ENCODE measurements around the gene GPR152.
A peak's percentile ranks its signal among the peaks of the same experiment; 100 is the strongest.

GPR152 gene

DNA sequence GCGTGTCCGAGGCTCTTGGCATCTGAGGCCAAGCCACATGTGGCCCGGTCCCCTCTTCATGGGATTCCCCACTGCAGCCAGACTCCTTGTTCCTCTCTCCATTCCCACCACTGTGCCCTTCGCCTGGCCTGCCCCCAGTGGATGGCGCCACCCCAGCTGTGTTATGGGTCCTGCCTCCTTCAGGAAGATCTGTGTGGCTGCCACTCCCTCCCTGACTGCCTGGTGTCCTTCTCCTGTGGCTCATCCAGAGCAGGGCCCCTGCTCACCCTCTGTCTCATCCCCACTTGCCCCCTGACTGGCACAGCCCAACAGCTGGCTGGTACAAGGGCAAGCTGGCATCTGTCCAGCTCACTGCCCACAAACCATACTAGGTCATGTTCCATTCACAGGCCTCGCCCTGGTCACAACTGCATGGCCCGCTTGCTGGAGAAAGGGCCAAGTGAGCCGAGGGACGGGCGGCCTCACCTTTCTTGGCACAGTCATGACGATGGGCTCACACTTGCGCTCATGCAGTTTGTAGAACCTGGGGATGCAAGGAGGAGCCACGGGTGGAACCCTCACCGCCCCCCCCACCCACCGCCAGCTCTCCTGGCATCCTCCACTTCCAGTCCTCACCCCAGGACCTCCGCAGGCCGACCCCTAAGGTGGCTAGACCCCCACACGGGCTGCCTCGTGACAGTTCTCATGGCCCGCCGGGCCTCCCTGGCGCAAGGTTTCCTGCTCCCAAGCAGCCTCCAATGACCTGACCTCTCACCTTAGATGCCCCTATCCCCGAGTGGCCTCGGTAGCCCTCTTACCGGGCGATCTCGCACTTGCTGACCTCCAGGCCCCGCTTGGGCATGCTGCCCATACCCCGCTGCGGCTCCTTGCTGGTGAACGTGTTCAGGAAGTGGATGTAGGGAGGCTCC, 13.0 kb downstream of the GPR152 start:
- no peaks in the 10 kb centered on the region for H3K27me3 Mint-ChIP-seq
- H3K4me1 Mint-ChIP-seq: peaks cover 81% of the 10 kb centered on the region
- ATAC-seq (no peak), DNase-seq (peak in 1 of 2 donors; percentile 45)
- H3K4me3 Mint-ChIP-seq: peak overlapping the region; percentile 85 to 88
- peak overlapping the region; percentile 87 to 97 for H3K27ac Mint-ChIP-seq
- H3K9me3 Mint-ChIP-seq: no peaks in the 10 kb centered on the region

DNA sequence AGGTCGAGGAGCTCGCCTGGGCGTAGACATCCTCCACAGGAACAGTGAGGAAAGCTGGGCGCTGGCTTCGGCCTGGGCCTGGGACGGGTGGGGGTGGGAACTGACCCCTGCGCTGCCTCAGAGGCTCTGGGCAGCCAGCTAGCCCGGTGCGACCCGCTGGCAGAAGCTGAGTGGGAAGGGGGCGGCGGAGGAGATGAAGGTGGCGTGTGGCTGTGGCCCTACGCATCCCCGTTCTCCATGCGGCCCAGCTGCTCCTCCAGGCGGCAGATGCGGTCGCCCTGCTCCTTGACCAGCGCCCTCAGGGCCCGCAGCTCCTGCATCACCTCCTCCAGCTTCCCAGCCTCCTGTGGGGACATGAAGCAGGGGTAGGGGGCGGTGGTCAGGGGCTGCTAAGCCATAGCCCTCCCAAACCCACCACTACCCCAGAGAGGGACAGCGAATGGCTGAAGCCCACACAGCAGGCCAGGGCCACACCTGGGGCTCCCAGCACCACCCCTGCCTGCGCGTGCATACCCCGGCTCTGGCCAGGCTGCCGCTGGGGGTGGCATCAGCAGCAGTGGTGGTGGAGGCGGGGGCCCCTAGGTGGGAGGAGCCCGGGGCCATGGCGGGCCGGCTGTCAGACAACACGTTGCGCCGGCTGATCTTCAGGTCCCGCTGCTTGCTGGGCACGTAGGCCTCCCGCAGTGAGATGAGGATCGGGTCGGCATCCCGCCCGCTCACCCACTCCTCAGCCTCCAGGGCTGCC, 14.2 kb downstream of the GPR152 start:
- Mint-ChIP-seq H3K27ac (peak overlapping the region; percentile 83 to 95), H3K4me1 (peaks cover 84% of the 10 kb centered on the region), H3K4me3 (peak overlapping the region; percentile 85 to 88), H3K9me3 (no peaks in the 10 kb centered on the region), H3K27me3 (no peaks in the 10 kb centered on the region)
- ATAC-seq (peak; percentile 65), DNase-seq (peak; percentile 87 to 88)

DNA sequence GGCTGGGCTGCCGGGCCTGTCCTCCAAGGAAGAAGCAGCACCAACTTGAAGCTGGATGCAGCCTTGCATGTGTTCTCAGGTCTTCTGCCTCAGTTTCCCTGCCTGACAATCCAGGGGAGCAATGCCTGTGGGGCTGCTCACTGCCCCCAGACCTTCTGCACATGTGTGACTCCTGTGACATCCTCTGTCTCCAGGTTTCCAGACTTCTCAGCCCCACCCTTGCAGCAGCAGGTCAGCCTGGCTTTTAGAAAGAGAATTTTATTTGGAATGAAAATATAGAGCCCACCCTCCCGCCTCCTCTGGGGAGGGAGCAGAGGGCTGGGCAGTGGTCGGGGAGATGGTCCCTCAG, 14.7 kb downstream of the GPR152 start:
- Mint-ChIP-seq H3K27ac (peak overlapping the region; percentile 83 to 95), H3K4me1 (peaks cover 86% of the 10 kb centered on the region), H3K27me3 (no peaks in the 10 kb centered on the region), H3K9me3 (no peaks in the 10 kb centered on the region), H3K4me3 (peak overlapping the region; percentile 85 to 88)
- DNase-seq (no peak), ATAC-seq (no peak)

DNA sequence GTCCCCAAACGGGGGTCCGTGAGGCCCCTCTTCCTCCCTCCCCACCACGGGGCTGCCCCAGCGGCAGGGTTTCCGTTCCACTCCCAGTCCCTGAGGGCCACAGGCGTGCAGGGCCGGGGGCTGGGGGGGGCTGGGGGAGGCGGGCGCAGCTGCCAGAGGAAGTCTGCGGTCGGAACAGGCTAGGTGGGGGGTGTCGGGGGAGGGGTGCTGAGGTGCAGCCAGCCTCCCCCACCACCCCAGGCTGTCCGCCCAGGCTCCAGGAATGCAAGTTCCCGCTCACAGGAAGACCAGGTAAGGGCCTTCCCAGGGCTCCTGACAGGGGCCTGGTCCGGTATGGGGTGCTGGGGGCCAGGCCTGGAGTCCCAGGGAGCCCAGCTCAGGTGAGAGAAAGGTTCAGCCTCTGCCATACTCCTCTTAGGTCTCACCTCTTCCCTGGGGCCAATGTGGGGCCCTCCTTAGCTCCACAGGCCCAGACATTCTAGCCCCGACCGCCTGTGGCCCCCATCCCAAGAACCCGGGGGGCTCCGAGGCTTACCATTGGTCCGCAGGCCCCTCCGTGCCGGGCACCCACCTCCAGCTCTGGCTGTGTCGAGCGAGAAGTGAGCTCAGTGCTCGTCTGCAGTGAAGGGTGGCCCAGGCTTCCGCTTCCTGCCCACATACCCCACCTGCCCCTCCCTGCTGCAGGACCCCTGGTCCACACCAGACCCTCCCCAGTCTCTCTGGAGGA, 15.3 kb downstream of the GPR152 start, which contains the start of gene PTPRCAP:
Gene PTPRCAP (minus strand): TSS at position 601 of the 727 bp plus-strand sequence. CDS start 63 bp downstream, at position 538.
- Mint-ChIP-seq H3K4me1 (peaks cover 86% of the 10 kb centered on the region), H3K4me3 (peak within 1 kb of the TSS; percentile 85 to 88), H3K9me3 (no peaks in the 10 kb centered on the region), H3K27ac (peak within 1 kb of the TSS; percentile 91 to 95), H3K27me3 (no peaks in the 10 kb centered on the region)
- DNase-seq: peak; percentile 78
- peak; percentile 53 for ATAC-seq

DNA sequence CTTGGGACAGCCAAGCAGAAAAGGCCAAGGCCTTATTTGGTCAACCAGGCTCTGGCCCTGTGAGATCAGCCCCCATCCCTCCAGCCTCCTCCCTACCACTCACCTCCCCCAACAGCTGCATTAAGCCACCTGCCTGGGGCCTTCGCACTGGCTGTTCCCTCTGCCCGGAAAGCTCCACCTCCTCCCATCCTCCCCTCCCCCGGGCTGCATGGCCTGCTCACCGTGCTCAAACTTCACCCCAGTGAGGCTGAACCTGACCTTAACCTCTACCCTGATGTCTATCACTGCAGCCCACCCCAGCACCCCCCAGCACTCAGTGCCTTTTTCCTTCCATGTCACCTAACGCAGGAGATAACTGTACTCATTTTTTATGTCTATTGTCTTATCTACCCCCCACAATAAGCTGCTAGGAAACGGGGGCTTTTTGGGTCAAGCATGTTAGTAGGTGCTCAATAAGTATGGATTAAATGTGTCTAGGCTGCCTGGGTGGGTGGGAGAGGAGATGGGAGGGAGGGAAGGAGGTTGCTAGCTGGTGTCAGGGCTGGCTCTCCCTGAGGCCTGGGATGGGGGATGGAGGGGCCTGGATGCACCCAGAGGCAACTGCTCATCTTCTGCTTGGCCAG, 16.0 kb downstream of the GPR152 start:
- Mint-ChIP-seq H3K4me1 (peaks cover 86% of the 10 kb centered on the region), H3K4me3 (peak overlapping the region; percentile 85 to 88), H3K27ac (peak overlapping the region; percentile 72 to 91), H3K27me3 (no peaks in the 10 kb centered on the region), H3K9me3 (no peaks in the 10 kb centered on the region)
- ATAC-seq: peak; percentile 60
- DNase-seq: peak; percentile 64 to 84

DNA sequence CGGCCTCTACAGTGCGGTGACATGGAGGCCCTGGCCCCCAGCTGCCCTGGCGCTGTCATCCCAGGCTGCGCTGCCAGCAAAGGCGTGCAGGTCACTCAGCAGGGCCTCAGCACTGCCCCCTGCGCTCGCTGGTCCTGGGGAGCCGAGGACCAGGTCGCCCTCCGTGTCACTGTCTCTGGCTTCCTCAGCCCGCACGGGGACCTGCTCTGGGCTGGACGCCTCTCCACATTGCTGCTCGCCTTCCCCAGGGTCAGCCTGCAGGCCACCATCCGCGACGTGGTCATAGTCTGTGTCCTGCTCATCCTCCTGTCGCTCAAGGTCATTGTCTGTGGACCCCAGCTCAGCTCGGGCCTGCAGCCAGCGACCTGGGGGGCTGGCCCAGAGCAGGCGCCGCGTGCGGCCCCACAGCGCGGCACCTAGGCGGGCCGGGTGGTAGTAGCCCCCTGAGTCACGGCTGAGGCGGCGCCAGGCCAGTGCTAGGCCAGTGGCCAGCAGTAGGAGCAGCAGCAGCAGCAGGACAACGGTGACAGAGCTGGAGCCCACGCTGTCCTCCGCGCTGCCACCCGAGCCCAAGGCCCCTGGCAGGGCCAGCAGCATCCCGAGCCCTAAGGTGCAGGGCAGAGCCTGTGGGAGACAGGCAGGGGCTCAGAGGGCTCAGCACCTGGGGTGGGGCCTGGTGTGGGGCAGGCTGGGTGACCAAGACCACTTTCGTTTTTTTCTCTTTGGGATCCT, 16.6 kb downstream of the GPR152 start:
- DNase-seq (no peak), ATAC-seq (peak; percentile 8)
- Mint-ChIP-seq H3K4me3 (peak overlapping the region; percentile 85 to 88), H3K9me3 (no peaks in the 10 kb centered on the region), H3K27me3 (no peaks in the 10 kb centered on the region), H3K27ac (peak overlapping the region; percentile 88 to 89), H3K4me1 (peaks cover 86% of the 10 kb centered on the region)

DNA sequence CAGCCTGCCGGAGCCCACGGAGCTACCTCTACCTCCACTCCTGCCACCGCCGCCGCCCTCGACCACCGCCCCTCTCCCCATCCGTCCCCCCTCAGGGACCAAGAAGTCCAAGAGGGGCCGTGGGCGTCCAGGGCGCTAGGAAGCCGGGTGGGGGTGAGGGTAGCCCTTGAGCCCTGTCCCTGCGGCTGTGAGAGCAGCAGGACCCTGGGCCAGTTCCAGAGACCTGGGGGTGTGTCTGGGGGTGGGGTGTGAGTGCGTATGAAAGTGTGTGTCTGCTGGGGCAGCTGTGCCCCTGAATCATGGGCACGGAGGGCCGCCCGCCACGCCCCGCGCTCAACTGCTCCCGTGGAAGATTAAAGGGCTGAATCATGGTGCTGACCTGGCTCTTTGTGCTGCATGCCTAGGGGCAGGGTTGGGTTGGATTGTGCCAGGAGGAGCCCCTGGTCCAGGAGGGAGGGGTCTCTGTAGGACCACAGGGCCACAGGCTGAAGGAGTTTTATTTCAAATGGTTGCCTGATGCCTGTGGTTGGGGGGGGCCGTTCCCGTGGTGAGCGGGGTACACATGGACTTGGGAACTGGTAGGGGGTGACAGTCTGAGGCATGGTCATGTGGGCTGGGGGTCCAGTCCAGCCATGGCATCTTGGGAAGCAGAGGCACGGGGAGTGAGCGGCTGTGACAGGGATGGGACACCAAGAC, 17.4 kb downstream of the GPR152 start:
- Mint-ChIP-seq H3K4me3 (peak overlapping the region; percentile 85 to 88), H3K4me1 (peaks cover 86% of the 10 kb centered on the region), H3K27ac (peak overlapping the region; percentile 86 to 88), H3K9me3 (no peaks in the 10 kb centered on the region), H3K27me3 (no peaks in the 10 kb centered on the region)
- ATAC-seq: no peak
- no peak for DNase-seq

DNA sequence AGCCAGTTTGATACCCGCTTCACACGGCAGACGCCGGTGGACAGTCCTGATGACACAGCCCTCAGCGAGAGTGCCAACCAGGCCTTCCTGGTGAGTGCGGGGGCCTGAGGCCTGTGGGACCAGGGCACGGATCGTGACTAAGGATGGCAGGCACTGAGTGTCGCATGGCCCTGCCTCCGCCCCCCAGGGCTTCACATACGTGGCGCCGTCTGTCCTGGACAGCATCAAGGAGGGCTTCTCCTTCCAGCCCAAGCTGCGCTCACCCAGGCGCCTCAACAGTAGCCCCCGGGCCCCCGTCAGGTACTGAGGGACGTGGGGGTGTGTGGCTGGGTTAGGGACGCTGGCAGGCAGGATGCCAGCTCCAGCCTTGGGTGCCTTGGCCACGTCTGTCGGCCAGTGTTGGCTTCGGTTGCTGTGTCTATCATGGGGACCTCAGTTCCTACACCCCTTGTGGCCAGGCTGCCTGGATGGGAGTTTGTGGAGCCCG, 18.1 kb downstream of the GPR152 start:
- Mint-ChIP-seq H3K27ac (peak overlapping the region; percentile 19 to 89), H3K4me3 (peak overlapping the region; percentile 85 to 88), H3K9me3 (no peaks in the 10 kb centered on the region), H3K4me1 (peaks cover 84% of the 10 kb centered on the region), H3K27me3 (no peaks in the 10 kb centered on the region)
- no peak for ATAC-seq
- peak in 1 of 2 donors; percentile 45 for DNase-seq

DNA sequence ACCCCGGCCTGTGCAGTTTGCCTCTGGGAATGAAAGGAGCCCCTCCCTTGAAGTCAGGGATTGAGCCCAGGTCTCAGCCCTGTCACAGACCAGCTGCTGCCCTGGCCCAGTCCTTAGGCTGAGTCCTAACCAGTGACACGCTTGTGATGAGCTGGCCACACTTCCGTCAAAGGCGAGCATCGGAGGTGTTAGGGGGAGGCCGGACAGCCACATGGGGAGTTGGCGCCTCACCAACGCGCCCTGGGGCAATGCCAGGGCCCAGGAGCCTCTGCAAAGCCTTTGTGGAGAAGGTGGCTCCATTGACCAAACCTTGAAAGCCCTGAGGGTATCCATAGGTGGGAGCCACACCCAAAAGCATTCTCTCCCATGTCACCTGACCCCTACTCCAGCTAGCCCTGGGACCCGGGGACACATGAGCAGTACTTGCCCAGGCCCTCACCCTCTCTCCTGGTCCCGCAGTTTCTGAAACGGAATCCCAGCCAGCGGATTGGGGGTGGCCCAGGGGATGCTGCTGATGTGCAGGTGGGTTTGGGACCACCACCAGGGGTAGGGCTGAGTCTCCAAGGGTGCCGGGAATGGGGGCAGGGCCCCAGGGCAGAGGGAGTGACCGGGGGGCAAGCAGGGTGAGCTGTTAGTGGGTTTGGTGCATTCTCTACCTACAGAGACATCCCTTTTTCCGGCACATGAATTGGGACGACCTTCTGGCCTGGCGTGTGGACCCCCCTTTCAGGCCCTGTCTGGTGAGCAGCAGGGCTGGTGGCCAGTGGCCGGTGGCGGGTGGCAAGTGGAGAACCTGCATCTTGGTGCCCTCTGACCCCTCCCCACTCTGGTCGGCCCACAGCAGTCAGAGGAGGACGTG, 18.8 kb downstream of the GPR152 start:
- ATAC-seq: no peak
- peaks cover 83% of the 10 kb centered on the region for H3K4me1 Mint-ChIP-seq
- DNase-seq: peak in 1 of 2 donors; percentile 38

DNA sequence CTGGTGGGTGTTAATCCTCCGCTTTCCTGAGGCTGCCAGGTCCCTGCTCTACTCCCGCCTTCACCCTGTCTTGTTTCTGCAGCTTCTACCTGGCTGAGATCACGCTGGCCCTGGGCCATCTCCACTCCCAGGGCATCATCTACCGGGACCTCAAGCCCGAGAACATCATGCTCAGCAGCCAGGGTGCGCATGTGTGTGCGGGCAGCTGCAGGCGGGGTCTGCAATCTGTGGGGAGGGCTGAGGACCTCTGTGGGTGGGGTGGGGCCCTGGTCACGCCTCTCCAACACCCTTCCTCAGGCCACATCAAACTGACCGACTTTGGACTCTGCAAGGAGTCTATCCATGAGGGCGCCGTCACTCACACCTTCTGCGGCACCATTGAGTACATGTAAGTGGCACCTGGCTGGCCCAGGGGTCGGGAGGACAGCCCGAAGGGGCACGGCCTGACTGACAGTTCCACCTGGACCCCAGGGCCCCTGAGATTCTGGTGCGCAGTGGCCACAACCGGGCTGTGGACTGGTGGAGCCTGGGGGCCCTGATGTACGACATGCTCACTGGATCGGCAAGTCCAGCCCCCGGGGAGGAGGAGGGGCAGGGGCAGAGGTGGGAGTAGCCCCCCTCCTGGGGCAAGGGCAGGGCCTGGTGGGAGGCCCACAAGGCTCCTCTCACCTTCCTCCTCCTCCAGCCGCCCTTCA, 19.7 kb downstream of the GPR152 start:
- no peaks in the 10 kb centered on the region for H3K27me3 Mint-ChIP-seq
- H3K27ac Mint-ChIP-seq: peak overlapping the region in 1 of 2 donors; percentile 86
- H3K4me1 Mint-ChIP-seq: peaks cover 76% of the 10 kb centered on the region
- H3K9me3 Mint-ChIP-seq: no peaks in the 10 kb centered on the region
- DNase-seq (no peak), ATAC-seq (no peak)
- H3K4me3 Mint-ChIP-seq: peak overlapping the region in 1 of 2 donors; percentile 85

More for the DNA sequence above, 18.8 kb downstream of the GPR152 start:
- Mint-ChIP-seq H3K27ac (peak overlapping the region; percentile 33 to 89), H3K27me3 (no peaks in the 10 kb centered on the region), H3K4me3 (peak overlapping the region; percentile 85 to 88), H3K9me3 (no peaks in the 10 kb centered on the region)

DNA sequence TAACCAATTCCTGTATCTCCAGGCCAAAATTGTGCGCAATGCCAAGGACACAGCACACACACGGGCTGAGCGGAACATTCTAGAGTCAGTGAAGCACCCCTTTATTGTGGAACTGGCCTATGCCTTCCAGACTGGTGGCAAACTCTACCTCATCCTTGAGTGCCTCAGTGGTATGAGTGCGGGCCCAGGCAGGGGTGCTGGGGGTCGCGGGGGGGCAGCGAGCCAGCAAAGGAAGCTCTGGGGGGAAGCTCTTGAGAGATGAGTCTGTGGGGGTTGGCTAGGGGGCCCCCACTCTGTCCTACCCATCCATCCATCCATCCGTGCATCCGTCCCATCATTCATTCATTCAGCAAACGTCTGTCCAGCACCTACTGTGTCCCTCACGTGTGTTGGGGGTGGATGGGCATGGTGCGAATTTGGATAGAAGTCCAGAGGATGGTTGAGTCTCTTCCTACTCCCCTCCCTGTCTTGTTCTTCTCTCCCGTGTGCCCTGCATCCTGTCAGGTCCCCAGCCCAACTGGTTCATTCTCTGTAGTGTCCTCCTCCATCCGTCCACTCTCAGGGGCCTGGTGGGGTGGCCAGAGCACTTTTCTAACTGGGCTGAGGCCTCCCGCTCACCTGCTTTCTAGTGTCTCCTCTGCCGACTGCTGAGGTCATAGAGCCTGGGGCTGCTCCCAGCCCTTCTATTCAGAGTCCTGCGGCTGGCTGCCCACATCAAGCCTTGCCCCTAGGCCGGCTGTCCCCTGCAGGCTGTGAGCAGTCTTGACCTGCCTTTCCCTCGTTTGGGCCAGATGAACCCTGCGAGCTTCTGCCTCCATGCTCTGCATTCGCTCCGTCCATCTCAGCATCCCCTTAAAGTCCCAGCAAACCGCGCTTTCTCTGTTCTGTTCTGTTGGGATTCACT, 20.9 kb downstream of the GPR152 start:
- Mint-ChIP-seq H3K27me3 (no peaks in the 10 kb centered on the region), H3K9me3 (no peaks in the 10 kb centered on the region), H3K4me3 (peak overlapping the region in 1 of 2 donors; percentile 17), H3K27ac (peak overlapping the region; percentile 10 to 86), H3K4me1 (peaks cover 81% of the 10 kb centered on the region)
- ATAC-seq: no peak
- no peak for DNase-seq

DNA sequence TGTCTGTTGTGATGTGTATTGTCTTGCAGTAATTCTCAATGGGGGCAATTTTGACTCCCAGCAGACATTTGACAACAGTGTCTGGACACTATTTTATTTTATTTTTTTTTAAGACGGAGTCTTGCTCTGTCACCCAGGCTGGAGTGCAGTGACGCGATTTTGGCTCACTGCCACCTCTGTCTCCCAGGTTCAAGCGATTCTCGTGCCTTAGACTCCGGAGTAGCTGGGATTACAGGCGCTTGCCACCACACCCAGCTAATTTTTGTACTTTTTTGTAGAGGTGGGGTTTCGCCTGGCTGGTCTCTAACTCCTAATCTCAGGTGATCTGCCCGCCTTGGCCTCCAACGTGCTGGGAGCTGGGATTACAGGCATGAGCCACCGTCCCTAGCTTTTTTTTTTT, 22.8 kb downstream of the GPR152 start:
- Mint-ChIP-seq H3K27me3 (no peaks in the 10 kb centered on the region), H3K9me3 (no peaks in the 10 kb centered on the region), H3K4me1 (peaks cover 85% of the 10 kb centered on the region), H3K4me3 (peak overlapping the region; percentile 52 to 95), H3K27ac (peak overlapping the region; percentile 49 to 80)
- no peak for DNase-seq
- ATAC-seq: no peak

Data from stimulated activated naive CD8-positive, alpha-beta T cell treated with anti-CD3 and anti-CD28 coated beads, Interleukin-15, amount 100 ng/mL, for 72 hours (primary cell).